PC-3 (cell line): ENCODE measurements around the gene ANKRD23. TPM values are rescaled to one million over a fixed set of nuclear protein-coding genes. Genes with fewer than 3 reads are reported as not detected.
"Not testable (repeated sequence)": the region's sequence is repeated elsewhere in the genome, so short reads cannot be mapped to it uniquely, and the experiment has no call there.

Experiments
- ATAC-seq: fragments of 200-7000 bp; cut with Tn5 transposase; 2 replicates; pipeline ENCODE4 v1.9.1; 2020; ENCODE audit warnings: mild to moderate bottlenecking, moderate library complexity
- BruUV-seq: library from RNA; stranded (reverse); fragments of 400-500 nt; replicated peaks from 2 replicates; lab custom pipeline; 2021; lab: Mats Ljungman, UMichigan
- CTCF ChIA-PET: fragments of 300-600 bp; sonication (Branson Sonifier 250); formaldehyde crosslinking; loops from one replicate; lab custom pipeline; 2022; ENCODE audit warnings: antibody characterized with exemption; lab: Charles Lee
- POLR2A ChIA-PET: fragments of 300-600 bp; sonication (Branson Sonifier 250); formaldehyde crosslinking; loops from one replicate; lab custom pipeline; 2022; ENCODE audit warnings: antibody characterized with exemption; ENCODE audit not compliant: unreplicated experiment; lab: Charles Lee
- DNase-seq: peaks from one replicate; pipeline ENCODE4 v3.0.0-alpha.2; 2015
- H2AFZ ChIP-seq: fragments of 300-600 bp; sonication (generic); 2 replicates; pipeline ENCODE4 v1.6.0; 2016; ENCODE audit warnings: antibody characterized with exemption, low read length
- H3F3A ChIP-seq: fragments of 300-600 bp; sonication (generic); one replicate; pipeline ENCODE4 v1.6.0; 2017; ENCODE audit warnings: antibody characterized with exemption, low read length, control low read depth, mild to moderate bottlenecking; ENCODE audit not compliant: unreplicated experiment
- H3K27ac ChIP-seq: fragments of 300-600 bp; sonication (generic); 2 replicates; pipeline ENCODE4 v1.5.1; 2016; ENCODE audit warnings: mild to moderate bottlenecking, low read length
- H3K27me3 ChIP-seq: fragments of 300-600 bp; sonication (generic); 2 replicates; pipeline ENCODE4 v1.6.1; 2016; ENCODE audit warnings: low read length, mixed read lengths
- H3K36me3 ChIP-seq: fragments of 300-600 bp; sonication (generic); 2 replicates; pipeline ENCODE4 v1.6.1; 2016; ENCODE audit warnings: low read depth, mixed run types, low read length, mixed read lengths
- H3K4me1 ChIP-seq: fragments of 300-600 bp; sonication (generic); 2 replicates; pipeline ENCODE4 v1.5.1; 2016; ENCODE audit warnings: low read length; ENCODE audit not compliant: insufficient read depth
- H3K4me2 ChIP-seq: fragments of 300-600 bp; sonication (generic); 2 replicates; pipeline ENCODE4 v1.6.0; 2016; ENCODE audit warnings: low read length
- H3K4me3 ChIP-seq: fragments of 300-600 bp; sonication (generic); 2 replicates; pipeline ENCODE4 v1.5.1; 2016; ENCODE audit warnings: mild to moderate bottlenecking, low read length, mixed read lengths
- H3K79me2 ChIP-seq: fragments of 300-600 bp; sonication (generic); 2 replicates; pipeline ENCODE4 v1.6.1; 2017; ENCODE audit warnings: low read length, mixed read lengths
- H3K9ac ChIP-seq: fragments of 300-600 bp; sonication (generic); 2 replicates; pipeline ENCODE4 v1.6.0; 2016; ENCODE audit warnings: mild to moderate bottlenecking, low read length
- H3K9me2 ChIP-seq: fragments of 300-600 bp; sonication (generic); replicated peaks from 2 replicates; pipeline ENCODE4 v1.6.1; 2016; ENCODE audit warnings: mixed run types, low read length, mixed read lengths
- H3K9me3 ChIP-seq: fragments of 300-600 bp; sonication (generic); 2 replicates; pipeline ENCODE4 v1.6.1; 2016; ENCODE audit warnings: low read length, mixed read lengths
- H4K20me1 ChIP-seq: fragments of 300-600 bp; sonication (generic); 2 replicates; pipeline ENCODE4 v1.6.1; 2016; ENCODE audit warnings: low read length, mixed read lengths
- EZH2 ChIP-seq: fragments of 300-600 bp; sonication (generic); IDR thresholded peaks from one replicate; pipeline ENCODE4 v1.6.1; 2017; ENCODE audit warnings: antibody characterized with exemption, mild to moderate bottlenecking, low read length; ENCODE audit not compliant: unreplicated experiment
- EZH2phosphoT487 ChIP-seq: fragments of 300-600 bp; sonication (generic); IDR thresholded peaks from 2 replicates; pipeline ENCODE4 v1.6.1; 2018; ENCODE audit warnings: mild to moderate bottlenecking, antibody characterized with exemption, low read length, borderline replicate concordance
- intact Hi-C: fragments of 100-400 bp; cut with micrococcal nuclease; formaldehyde crosslinking; loops from 2 replicates; pipeline ENCODE4 v1.9.0; 2023
- total RNA-seq: library from RNA; depleted of rRNA; stranded (reverse); fragments of >200 nt; gene quantifications from 2 replicates; pipeline ENCODE4 v1.2.3, GENCODE V29; 2014
- TF ChIP-seq, protein P1 (sequence below): fragments of 300-600 bp; sonication (generic); conservative IDR thresholded peaks from 2 replicates; pipeline ENCODE4 v1.5.1; 2017; ENCODE audit warnings: antibody characterized with exemption, low read depth, mild to moderate bottlenecking, low read length

ANKRD23 gene
- total RNA-seq, 1 experiment from 2014 or later: 8.2 TPM

DNA sequence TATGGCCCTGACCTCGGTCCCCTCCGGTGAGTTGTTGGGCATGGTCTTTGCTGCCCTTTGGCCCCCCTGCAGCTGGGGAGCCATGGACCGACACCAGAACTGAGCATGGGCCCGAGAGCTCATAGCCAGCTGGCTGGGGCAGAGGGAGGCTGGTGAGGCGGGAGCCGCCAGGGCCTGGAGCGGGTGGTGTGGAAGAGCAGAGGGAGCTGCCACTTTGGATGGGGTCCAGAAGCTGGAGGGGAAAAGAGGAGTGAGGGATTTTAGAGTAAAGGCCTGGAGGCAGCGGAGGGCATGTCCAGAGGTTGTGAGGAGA, 44.2 kb downstream of the ANKRD23 start:
- ChIA-PET POLR2A (no interaction called here), CTCF (no interaction called here)
- H3K27ac ChIP-seq: no peak overlapping the region

DNA sequence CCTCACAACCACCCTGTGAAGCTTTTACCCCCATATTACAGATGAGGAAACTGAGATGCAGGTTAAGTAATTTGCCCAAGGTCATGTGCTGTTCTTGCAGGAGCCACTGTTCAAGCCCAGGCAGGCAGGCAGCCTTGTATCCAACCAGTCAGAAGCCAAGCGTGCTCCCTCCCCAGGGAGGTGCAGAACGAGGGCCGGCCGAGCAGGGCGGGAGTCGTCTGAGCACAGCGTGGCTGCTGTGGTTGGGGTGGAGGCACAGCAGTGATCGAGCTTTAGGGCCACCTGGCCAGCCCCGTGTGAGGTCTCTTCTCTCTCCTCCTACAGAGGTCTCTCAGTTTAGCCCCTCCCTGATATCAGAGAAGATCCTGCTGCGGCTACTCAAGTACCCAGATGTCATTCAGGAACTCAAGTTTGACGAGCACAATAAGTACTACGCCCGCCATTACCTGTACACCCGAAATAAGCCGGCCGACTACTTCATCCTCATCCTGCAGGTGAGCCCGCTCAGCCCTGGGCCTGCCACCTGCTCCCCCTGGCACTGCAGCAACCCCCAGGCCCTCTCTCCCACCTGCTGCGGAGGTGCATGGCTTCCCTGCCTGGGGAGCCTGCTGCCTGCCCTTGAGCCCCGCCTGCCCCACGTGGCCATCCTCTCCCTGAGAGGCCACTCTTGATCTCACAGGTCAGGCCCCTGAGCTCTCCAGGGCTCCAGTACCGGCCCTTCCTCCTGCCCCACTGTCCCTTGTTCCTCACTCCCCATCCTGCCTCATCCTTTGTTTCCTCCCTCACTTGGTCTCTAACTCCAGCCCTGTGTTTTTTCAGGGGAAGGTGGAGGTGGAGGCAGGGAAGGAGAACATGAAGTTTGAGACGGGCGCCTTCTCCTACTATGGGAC, 44.8 kb downstream of the ANKRD23 start:
- Histone ChIP-seq H3K36me3 (peaks cover 3% of the 10 kb centered on the region; the same call in 1 of the 2 replicates), H3K4me2 (no peak overlapping the region), H3K4me1 (no peaks in the 10 kb centered on the region), H3K9me3 (no peaks in the 10 kb centered on the region), H3K9me2 (no peaks in the 10 kb centered on the region), H3K27ac (no peak overlapping the region), H4K20me1 (no peaks in the 10 kb centered on the region), H2AFZ (no peak overlapping the region), H3F3A (no peaks in the 10 kb centered on the region), H3K27me3 (no peaks in the 10 kb centered on the region), H3K9ac (no peak overlapping the region), H3K4me3 (no peak overlapping the region), H3K79me2 (no peaks in the 10 kb centered on the region)
- ATAC-seq (no peak), DNase-seq (no peak)
- POLR2A ChIA-PET: no interaction called here
- no TSS peak for BruUV-seq
- TF ChIP-seq EZH2phosphoT487 (no peak), EZH2 (no peak)
- TF ChIP-seq, protein P1, sequence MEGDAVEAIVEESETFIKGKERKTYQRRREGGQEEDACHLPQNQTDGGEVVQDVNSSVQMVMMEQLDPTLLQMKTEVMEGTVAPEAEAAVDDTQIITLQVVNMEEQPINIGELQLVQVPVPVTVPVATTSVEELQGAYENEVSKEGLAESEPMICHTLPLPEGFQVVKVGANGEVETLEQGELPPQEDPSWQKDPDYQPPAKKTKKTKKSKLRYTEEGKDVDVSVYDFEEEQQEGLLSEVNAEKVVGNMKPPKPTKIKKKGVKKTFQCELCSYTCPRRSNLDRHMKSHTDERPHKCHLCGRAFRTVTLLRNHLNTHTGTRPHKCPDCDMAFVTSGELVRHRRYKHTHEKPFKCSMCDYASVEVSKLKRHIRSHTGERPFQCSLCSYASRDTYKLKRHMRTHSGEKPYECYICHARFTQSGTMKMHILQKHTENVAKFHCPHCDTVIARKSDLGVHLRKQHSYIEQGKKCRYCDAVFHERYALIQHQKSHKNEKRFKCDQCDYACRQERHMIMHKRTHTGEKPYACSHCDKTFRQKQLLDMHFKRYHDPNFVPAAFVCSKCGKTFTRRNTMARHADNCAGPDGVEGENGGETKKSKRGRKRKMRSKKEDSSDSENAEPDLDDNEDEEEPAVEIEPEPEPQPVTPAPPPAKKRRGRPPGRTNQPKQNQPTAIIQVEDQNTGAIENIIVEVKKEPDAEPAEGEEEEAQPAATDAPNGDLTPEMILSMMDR: no peak
- intact Hi-C loops: no loop called here
- CTCF ChIA-PET: no interaction called here

More for the DNA sequence above, 44.2 kb downstream of the ANKRD23 start:
- TF ChIP-seq, protein P1: no peak
- TF ChIP-seq EZH2: no peak
- no peak for TF ChIP-seq EZH2phosphoT487
- intact Hi-C loops: no loop called here
- Histone ChIP-seq H4K20me1 (no peaks in the 10 kb centered on the region), H3K36me3 (peaks cover 3% of the 10 kb centered on the region; the same call in 1 of the 2 replicates), H3K9ac (no peak overlapping the region), H3K9me3 (no peaks in the 10 kb centered on the region), H3K27me3 (no peaks in the 10 kb centered on the region), H3K9me2 (no peaks in the 10 kb centered on the region), H3K4me1 (no peaks in the 10 kb centered on the region), H3F3A (no peaks in the 10 kb centered on the region), H3K4me2 (no peak overlapping the region), H3K4me3 (no peak overlapping the region), H3K79me2 (no peaks in the 10 kb centered on the region), H2AFZ (no peak overlapping the region)
- DNase-seq (no peak), ATAC-seq (no peak)
- BruUV-seq: no TSS peak

DNA sequence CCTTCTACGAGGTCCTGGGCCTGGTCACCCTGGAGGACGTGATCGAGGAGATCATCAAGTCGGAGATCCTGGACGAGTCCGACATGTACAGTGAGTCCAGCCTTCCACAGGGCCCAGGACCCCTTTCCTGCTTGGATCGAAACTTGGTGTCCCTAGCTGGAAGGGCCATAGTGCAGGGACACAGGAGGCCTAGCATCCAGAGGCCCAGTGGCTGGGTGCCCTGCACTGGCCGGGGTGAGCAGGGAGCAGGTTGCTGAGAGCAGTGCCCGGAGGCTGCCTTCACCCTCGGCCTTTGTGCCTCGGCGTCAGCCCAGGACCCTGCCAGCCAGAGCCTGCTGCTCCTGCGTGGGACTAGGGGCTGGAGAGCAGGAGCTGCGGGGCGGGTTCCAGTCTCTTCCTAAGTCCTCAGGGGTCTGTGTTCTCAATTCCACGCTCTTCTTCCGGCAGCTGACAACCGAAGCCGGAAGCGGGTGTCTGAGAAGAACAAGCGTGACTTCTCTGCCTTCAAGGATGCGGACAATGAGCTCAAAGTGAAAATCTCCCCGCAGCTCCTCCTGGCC, 46.7 kb downstream of the ANKRD23 start:
- DNase-seq: no peak
- POLR2A ChIA-PET: no interaction called here
- Histone ChIP-seq H3K36me3 (peaks cover 3% of the 10 kb centered on the region; the same call in 1 of the 2 replicates), H4K20me1 (no peaks in the 10 kb centered on the region), H2AFZ (no peak overlapping the region), H3K4me3 (no peak overlapping the region), H3K9me3 (no peaks in the 10 kb centered on the region), H3K9me2 (no peaks in the 10 kb centered on the region), H3K79me2 (no peaks in the 10 kb centered on the region), H3F3A (no peaks in the 10 kb centered on the region), H3K4me2 (no peak overlapping the region), H3K9ac (no peak overlapping the region), H3K4me1 (no peaks in the 10 kb centered on the region), H3K27me3 (no peaks in the 10 kb centered on the region), H3K27ac (no peak overlapping the region)
- no peak for ATAC-seq
- BruUV-seq: no TSS peak
- CTCF ChIA-PET: no interaction called here
- TF ChIP-seq EZH2phosphoT487 (no peak), EZH2 (no peak)
- TF ChIP-seq, protein P1: no peak
- intact Hi-C loops: no loop called here

DNA sequence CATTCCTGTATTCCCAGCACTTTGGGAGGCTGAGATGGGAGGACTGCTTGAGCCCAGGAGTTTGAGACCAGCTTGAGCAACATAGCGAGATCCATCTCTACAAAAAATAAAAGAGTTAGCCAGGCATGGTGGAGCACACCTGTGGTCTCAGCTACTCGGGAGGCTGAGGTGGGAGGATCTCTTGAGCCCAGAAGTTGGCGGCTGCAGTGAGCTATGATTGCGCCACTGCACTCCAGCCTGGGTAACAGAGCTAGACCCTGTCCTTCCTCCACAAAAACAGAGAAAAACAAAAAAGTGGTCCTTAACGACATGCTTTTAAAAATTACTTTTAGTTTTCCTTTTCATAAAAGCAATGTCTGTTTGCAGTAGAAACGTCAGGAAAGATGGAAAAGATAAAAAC, 47.3 kb downstream of the ANKRD23 start:
- H3K27ac ChIP-seq, BruUV-seq, H2AFZ ChIP-seq, H3K4me2 ChIP-seq, H3K36me3 ChIP-seq, POLR2A ChIA-PET, H3F3A ChIP-seq, H4K20me1 ChIP-seq, H3K9me3 ChIP-seq, ATAC-seq, H3K4me1 ChIP-seq, DNase-seq, H3K4me3 ChIP-seq, H3K9me2 ChIP-seq, H3K79me2 ChIP-seq, intact Hi-C loops, H3K27me3 ChIP-seq, H3K9ac ChIP-seq, CTCF ChIA-PET: not testable (repeated sequence)
